Mesenchymal stem cell (in vitro differentiated cells and primary cell): ENCODE results near the gene OR2Y1. TPM values are rescaled to one million over a fixed set of nuclear protein-coding genes. Genes with fewer than 3 reads are reported as not detected.
A peak's percentile ranks its signal among the peaks of the same experiment; 100 is the strongest.
"Not testable (repeated sequence)": the region's sequence is repeated elsewhere in the genome, so short reads cannot be mapped to it uniquely, and the experiment has no call there.

Source experiments
- DNase-seq: peaks from one replicate; pipeline ENCODE4 v3.0.0-alpha.2; 2013
- H2AFZ ChIP-seq: one replicate; pipeline ENCODE4 v1.6.1; 2013; ENCODE audit warnings: low read depth, mild to moderate bottlenecking, control low read depth, inconsistent platforms, low read length, moderate library complexity
- H2AK5ac ChIP-seq: 2 replicates; pipeline ENCODE4 v1.6.1; 2013; ENCODE audit warnings: low read length, moderate library complexity, mild to moderate bottlenecking, inconsistent platforms; ENCODE audit not compliant: severe bottlenecking
- H2BK120ac ChIP-seq: one replicate; pipeline ENCODE4 v1.6.1; 2013; ENCODE audit warnings: low read depth, mild to moderate bottlenecking, inconsistent platforms, low read length, moderate library complexity
- H2BK12ac ChIP-seq, 2 experiments: one replicate each; pipeline ENCODE4 v1.6.1; 2013; ENCODE audit warnings: inconsistent platforms in 2 of 2, low read length in 2 of 2, mild to moderate bottlenecking in 2 of 2, moderate library complexity in 2 of 2, control low read depth in 1 of 2
- H2BK15ac ChIP-seq: one replicate; pipeline ENCODE4 v1.6.1; 2013; ENCODE audit warnings: mild to moderate bottlenecking, low read depth, inconsistent platforms; ENCODE audit not compliant: poor library complexity, severe bottlenecking
- H2BK5ac ChIP-seq: 2 replicates; pipeline ENCODE4 v1.6.1; 2013; ENCODE audit warnings: low read depth, mild to moderate bottlenecking, low read length, control low read depth, inconsistent platforms; ENCODE audit not compliant: poor library complexity, severe bottlenecking
- H3K14ac ChIP-seq, 2 experiments: one replicate each; pipeline ENCODE4 v1.6.1; 2013; ENCODE audit warnings: inconsistent platforms in 2 of 2, low read length in 2 of 2, control low read depth in 1 of 2, mild to moderate bottlenecking in 1 of 2, moderate library complexity in 1 of 2
- H3K18ac ChIP-seq, 2 experiments: one replicate each; pipeline ENCODE4 v1.6.1; 2013; ENCODE audit warnings: inconsistent platforms in 2 of 2, low read length in 2 of 2, control low read depth in 1 of 2, low read depth in 1 of 2, mild to moderate bottlenecking in 1 of 2
- H3K23ac ChIP-seq, 2 experiments: one replicate each; pipeline ENCODE4 v1.6.1; 2013; ENCODE audit warnings: inconsistent platforms in 2 of 2, low read length in 2 of 2, mild to moderate bottlenecking in 2 of 2, moderate library complexity in 2 of 2, control low read depth in 1 of 2
- H3K27ac ChIP-seq: 2 replicates; pipeline ENCODE4 v1.5.1; 2013; ENCODE audit warnings: mild to moderate bottlenecking, moderate library complexity, low read length, control low read depth, inconsistent platforms; ENCODE audit not compliant: poor library complexity, severe bottlenecking
- H3K27me3 ChIP-seq, 2 experiments: 2 replicates each; pipeline versions ENCODE4 v1.6.1 to v1.7.0; 2013; ENCODE audit warnings: low read length in 2 of 2, mild to moderate bottlenecking in 2 of 2, moderate library complexity in 2 of 2, control low read depth in 1 of 2, inconsistent platforms in 1 of 2; ENCODE audit not compliant: control insufficient read depth in 1 of 2, insufficient read depth in 1 of 2
- H3K36me3 ChIP-seq, 2 experiments: 2 replicates each; pipeline versions ENCODE4 v1.6.1 to v1.7.0; 2013; ENCODE audit warnings: low read length in 2 of 2, control low read depth in 1 of 2, inconsistent platforms in 1 of 2, low read depth in 1 of 2, mild to moderate bottlenecking in 1 of 2; ENCODE audit not compliant: insufficient read depth in 2 of 2, control insufficient read depth in 1 of 2
- H3K4ac ChIP-seq, 2 experiments: one replicate each; pipeline ENCODE4 v1.6.1; 2013; ENCODE audit warnings: inconsistent platforms in 2 of 2, low read length in 2 of 2, mild to moderate bottlenecking in 2 of 2, moderate library complexity in 2 of 2, control low read depth in 1 of 2, low read depth in 1 of 2
- H3K4me1 ChIP-seq: 2 replicates; pipeline ENCODE4 v1.6.1; 2013; ENCODE audit warnings: low read depth, low read length, control low read depth; ENCODE audit not compliant: control insufficient read depth, insufficient read depth
- H3K4me2 ChIP-seq: 2 replicates; pipeline ENCODE4 v1.6.1; 2013; ENCODE audit warnings: low read length, mild to moderate bottlenecking, inconsistent platforms; ENCODE audit not compliant: poor library complexity, severe bottlenecking
- H3K4me3 ChIP-seq, 2 experiments: 2 replicates each; pipeline versions ENCODE4 v1.5.1 to v1.7.0; 2013; ENCODE audit warnings: low read length in 2 of 2, mild to moderate bottlenecking in 2 of 2, control low read depth in 1 of 2, low read depth in 1 of 2; ENCODE audit not compliant: insufficient read depth in 1 of 2
- H3K79me1 ChIP-seq: replicated peaks from 2 replicates; pipeline ENCODE4 v1.6.1; 2013; ENCODE audit warnings: mild to moderate bottlenecking, control low read depth, low read length, inconsistent platforms; ENCODE audit not compliant: poor library complexity, severe bottlenecking
- H3K9ac ChIP-seq: 2 replicates; pipeline ENCODE4 v1.7.0; 2013; ENCODE audit warnings: mild to moderate bottlenecking, low read length, moderate library complexity
- H3K9me3 ChIP-seq: 2 replicates; pipeline ENCODE4 v1.7.0; 2013; ENCODE audit warnings: mild to moderate bottlenecking, low read length; ENCODE audit not compliant: control insufficient read depth
- H4K8ac ChIP-seq: one replicate; pipeline ENCODE4 v1.6.1; 2013; ENCODE audit warnings: inconsistent platforms, mild to moderate bottlenecking, low read length, moderate library complexity
- H4K91ac ChIP-seq: one replicate; pipeline ENCODE4 v1.6.1; 2013; ENCODE audit warnings: mild to moderate bottlenecking, low read length, inconsistent platforms
- WGBS: methylation state at CpG from one replicate; pipeline ENCODE4 v1.1.7; 2013; ENCODE audit warnings: mixed read lengths; 5-methylcytosine and 5-hydroxymethylcytosine counted together
- polyA plus RNA-seq, 2 experiments: library from polyadenylated mRNA; stranded (reverse); fragments of 200-250 nt; gene quantifications; one replicate each; pipeline ENCODE4 v1.2.3, GENCODE V29; 2013

Gene OR2Y1
- polyA plus RNA-seq (2013, experiment 1 of 2) = not detected
- polyA plus RNA-seq (2013, experiment 2 of 2) = not detected

GRCh38 chr5:180739958-180740357 lies at the start of gene OR2Y1:
TSS of gene OR2Y1 (minus strand) at chr5:180740058. CDS start at chr5:180740058, 0 bp downstream.
- Histone ChIP-seq H2AFZ (no peak within 1 kb of the TSS), H3K4ac (no peak within 1 kb of the TSS), H3K9me3 (peaks cover under 1% of the 10 kb centered on the region), H2BK12ac (no peak within 1 kb of the TSS), H3K27ac (no peak within 1 kb of the TSS), H3K4me3 (no peak within 1 kb of the TSS), H4K91ac (no peak within 1 kb of the TSS), H2BK120ac (no peak within 1 kb of the TSS), H3K4me1 (no peaks in the 10 kb centered on the region), H3K79me1 (no peaks in the 10 kb centered on the region), H3K27me3 (peaks cover 4 to 30% of the 10 kb centered on the region in 2 experiments), H3K4me2 (no peak within 1 kb of the TSS), H3K9ac (no peak within 1 kb of the TSS), H2BK5ac (no peak within 1 kb of the TSS), H2AK5ac (no peak within 1 kb of the TSS), H2BK15ac (no peak within 1 kb of the TSS), H3K36me3 (no peaks in the 10 kb centered on the region), H3K14ac (no peak within 1 kb of the TSS), H3K18ac (no peak within 1 kb of the TSS), H3K23ac (no peak within 1 kb of the TSS), H4K8ac (no peak within 1 kb of the TSS)
- WGBS = 78% methylated on average over 1 of the region's 2 CpGs
- no peak for DNase-seq

GRCh38 chr5:180788651-180789410 lies 49.0 kb upstream of the OR2Y1 start:
- H2BK120ac ChIP-seq, H3K9me3 ChIP-seq, H3K79me1 ChIP-seq, H2BK12ac ChIP-seq, H3K23ac ChIP-seq, H2AFZ ChIP-seq, H2BK5ac ChIP-seq, DNase-seq, H3K4ac ChIP-seq, H3K18ac ChIP-seq, H3K9ac ChIP-seq, H3K4me2 ChIP-seq, H4K8ac ChIP-seq, H3K14ac ChIP-seq, H3K27me3 ChIP-seq, H2BK15ac ChIP-seq, H4K91ac ChIP-seq, H3K4me3 ChIP-seq: not testable (repeated sequence)
- Histone ChIP-seq H3K27ac (peak overlapping the region; percentile 99), H3K36me3 (peaks cover 50 to 60% of the 10 kb centered on the region in 2 experiments), H2AK5ac (peak overlapping the region; percentile 76), H3K4me1 (peaks cover 43% of the 10 kb centered on the region)
- 97% methylated on average over 16 of the region's 19 CpGs for WGBS

- no peak overlapping the region for H2BK120ac ChIP-seq
- H3K23ac ChIP-seq = peak overlapping the region in 1 of 2 experiments; percentile 85
- peak overlapping the region; percentile 99 for H2AK5ac ChIP-seq
- peak overlapping the region in 1 of 2 experiments; percentile 72 for H2BK12ac ChIP-seq
- H2AFZ ChIP-seq = no peak overlapping the region
- DNase-seq = peak; percentile 33
- H3K4me2 ChIP-seq = peak overlapping the region; percentile 11
- H3K18ac ChIP-seq = no peak overlapping the region
- H2BK5ac ChIP-seq = peak overlapping the region; percentile 94
- H3K79me1 ChIP-seq = peaks cover 14% of the 10 kb centered on the region
- H3K27ac ChIP-seq = peak overlapping the region; percentile 99
- H3K14ac ChIP-seq = no peak overlapping the region
- H4K8ac ChIP-seq = no peak overlapping the region
- peaks cover 41% of the 10 kb centered on the region for H3K4me1 ChIP-seq
- peak overlapping the region; percentile 80 for H3K9ac ChIP-seq
- H3K9me3 ChIP-seq = no peaks in the 10 kb centered on the region
- no peak overlapping the region for H3K4ac ChIP-seq
- peaks cover 45 to 55% of the 10 kb centered on the region in 2 experiments for H3K36me3 ChIP-seq
- no peak overlapping the region for H4K91ac ChIP-seq
- H3K27me3 ChIP-seq = no peaks in the 10 kb centered on the region
- 89% methylated on average over 20 of the region's 20 CpGs for WGBS
- no peak overlapping the region for H2BK15ac ChIP-seq
- no peak overlapping the region for H3K4me3 ChIP-seq
Measured at GRCh38 chr5:180787711-180788431, 48.0 kb upstream of the OR2Y1 start.
